MCF 10A (cell line): ENCODE data around the gene TBKBP1. TPM values are rescaled to one million over a fixed set of nuclear protein-coding genes. Genes with fewer than 3 reads are reported as not detected.

Source experiments
- BruUV-seq: library from RNA; stranded (reverse); fragments of 400-500 nt; replicated peaks from 2 replicates; lab custom pipeline; 2021; lab: Mats Ljungman, UMichigan
- CTCF ChIA-PET: fragments of 300-600 bp; sonication (Branson Sonifier 250); formaldehyde crosslinking; extraction: SDS; loops from one replicate; lab custom pipeline; 2021; ENCODE audit warnings: antibody characterized with exemption, inconsistent platforms; lab: Yijun Ruan, JAX
- POLR2A ChIA-PET: fragments of 300-600, 350-650 bp; sonication (Branson Sonifier 250); formaldehyde crosslinking; extraction: SDS; loops from one replicate; lab custom pipeline; 2020; ENCODE audit warnings: antibody characterized with exemption, inconsistent platforms; lab: Yijun Ruan, JAX
- DNase-seq: peaks from one replicate; pipeline ENCODE4 v3.0.0-alpha.2; 2018; ENCODE audit not compliant: unreplicated experiment
- H3K27ac Mint-ChIP-seq: one replicate; pipeline ENCODE4 v1.8.0; 2022; ENCODE audit warnings: mild to moderate bottlenecking, low read depth, mixed read lengths; ENCODE audit not compliant: unreplicated experiment
- H3K27me3 Mint-ChIP-seq: one replicate; pipeline ENCODE4 v1.8.0; 2022; ENCODE audit warnings: mixed read lengths; ENCODE audit not compliant: insufficient read depth, unreplicated experiment
- H3K36me3 Mint-ChIP-seq: one replicate; pipeline ENCODE4 v1.8.0; 2022; ENCODE audit warnings: mild to moderate bottlenecking, moderate library complexity, mixed read lengths; ENCODE audit not compliant: insufficient read depth, unreplicated experiment
- H3K4me1 Mint-ChIP-seq: one replicate; pipeline ENCODE4 v1.8.0; 2022; ENCODE audit warnings: mixed read lengths; ENCODE audit not compliant: insufficient read depth, unreplicated experiment
- H3K4me3 Mint-ChIP-seq: one replicate; pipeline ENCODE4 v1.8.0; 2022; ENCODE audit warnings: mild to moderate bottlenecking, moderate library complexity, mixed read lengths; ENCODE audit not compliant: unreplicated experiment
- H3K9me3 Mint-ChIP-seq: one replicate; pipeline ENCODE4 v1.8.0; 2022; ENCODE audit warnings: mixed read lengths; ENCODE audit not compliant: unreplicated experiment
- CTCF ChIP-seq: fragments of 200-600 bp; IDR thresholded peaks from one replicate; pipeline ENCODE4 v1.8.0; 2022; ENCODE audit warnings: antibody characterized with exemption, mild to moderate bottlenecking; ENCODE audit not compliant: unreplicated experiment
- intact Hi-C: fragments of 100-400 bp; cut with micrococcal nuclease; formaldehyde crosslinking; loops from 2 replicates; pipeline ENCODE4 v1.14.1; 2022
- total RNA-seq: library from RNA; stranded (reverse); gene quantifications from 2 replicates; pipeline ENCODE4 v1.2.3, GENCODE V29; 2022

The TBKBP1 gene
- total RNA-seq, 1 experiment from 2014 or later = 0.40 TPM

- H3K9me3 Mint-ChIP-seq = no peaks in the 10 kb centered on the region
- no peak overlapping the region for H3K27ac Mint-ChIP-seq
- ChIA-PET CTCF (no interaction called here), POLR2A (no interaction called here)
- peaks cover 96% of the 10 kb centered on the region for H3K27me3 Mint-ChIP-seq
- H3K4me1 Mint-ChIP-seq = peaks cover 22% of the 10 kb centered on the region
- no peak overlapping the region for H3K4me3 Mint-ChIP-seq
- TF ChIP-seq CTCF = no peak
- H3K36me3 Mint-ChIP-seq = no peaks in the 10 kb centered on the region
- intact Hi-C loops = no loop called here
- BruUV-seq = no TSS peak
- DNase-seq = no peak
These were observed 26.2 kb downstream of the TBKBP1 start for GRCh38 chr17:47720196-47720595.

GRCh38 chr17:47720754-47721533 is 27.0 kb downstream of the TBKBP1 start:
- H3K27ac Mint-ChIP-seq = no peak overlapping the region
- intact Hi-C loops = no loop called here
- TF ChIP-seq CTCF = no peak
- peaks cover 96% of the 10 kb centered on the region for H3K27me3 Mint-ChIP-seq
- H3K4me1 Mint-ChIP-seq = peaks cover 22% of the 10 kb centered on the region
- H3K4me3 Mint-ChIP-seq = no peak overlapping the region
- no TSS peak for BruUV-seq
- POLR2A ChIA-PET = no interaction called here
- H3K36me3 Mint-ChIP-seq = no peaks in the 10 kb centered on the region
- CTCF ChIA-PET = interaction anchor here (1.1 kb wide), 1 partner anchor 22 kb away, joined by 5 read pairs; no protein-coding TSS in a partner anchor
- DNase-seq = no peak
- no peaks in the 10 kb centered on the region for H3K9me3 Mint-ChIP-seq

GRCh38 chr17:47721725-47722124 is 27.8 kb downstream of the TBKBP1 start:
- Mint-ChIP-seq H3K36me3 (no peaks in the 10 kb centered on the region), H3K9me3 (no peaks in the 10 kb centered on the region), H3K4me3 (no peak overlapping the region), H3K27ac (no peak overlapping the region), H3K27me3 (peaks cover 96% of the 10 kb centered on the region), H3K4me1 (peaks cover 22% of the 10 kb centered on the region)
- intact Hi-C loops = no loop called here
- ChIA-PET CTCF (interaction anchor here (1.1 kb wide), 1 partner anchor 23 kb away, joined by 5 read pairs; no protein-coding TSS in a partner anchor), POLR2A (no interaction called here)
- no peak for TF ChIP-seq CTCF
- DNase-seq = no peak
- BruUV-seq = no TSS peak

- BruUV-seq = no TSS peak
- DNase-seq = no peak
- Mint-ChIP-seq H3K9me3 (no peaks in the 10 kb centered on the region), H3K4me3 (no peak overlapping the region), H3K4me1 (peaks cover 6% of the 10 kb centered on the region), H3K27me3 (peaks cover 89% of the 10 kb centered on the region), H3K27ac (no peak overlapping the region), H3K36me3 (no peaks in the 10 kb centered on the region)
- intact Hi-C loops = no loop called here
- CTCF ChIA-PET = interaction anchor here (0.7 kb wide), 1 partner anchor 77 kb away, joined by 4 read pairs; no protein-coding TSS in a partner anchor
- no peak for TF ChIP-seq CTCF
- POLR2A ChIA-PET = no interaction called here
These were observed 30.7 kb downstream of the TBKBP1 start for GRCh38 chr17:47724705-47725104.
